Spinal cord (tissue), 10 donors: ENCODE data around the gene VWDE. TPM values are rescaled to one million over a fixed set of nuclear protein-coding genes. Genes with fewer than 3 reads are reported as not detected.

Experiments used
- DNase-seq, 6 donors: peaks; one replicate each; pipeline versions ENCODE4 v3.0.0 to v3.0.0-alpha.2; 2013 to 2015; ENCODE audit warnings: low spot score in 6 of 6, low read depth in 4 of 6
- H3K27ac ChIP-seq: one replicate; pipeline ENCODE4 v1.5.1; 2013; ENCODE audit warnings: low read depth, low read length, control low read depth
- H3K27me3 ChIP-seq: one replicate; pipeline ENCODE4 v1.6.1; 2013; ENCODE audit warnings: low read length; ENCODE audit not compliant: control insufficient read depth, insufficient read depth
- H3K36me3 ChIP-seq: one replicate; pipeline ENCODE4 v1.6.1; 2013; ENCODE audit warnings: low read length; ENCODE audit not compliant: control insufficient read depth, insufficient read depth
- H3K4me1 ChIP-seq: one replicate; pipeline ENCODE4 v1.6.1; 2013; ENCODE audit warnings: low read length; ENCODE audit not compliant: control insufficient read depth, insufficient read depth
- H3K4me3 ChIP-seq: one replicate; pipeline ENCODE4 v1.5.1; 2013; ENCODE audit warnings: low read depth, low read length, control low read depth
- H3K9me3 ChIP-seq: one replicate; pipeline ENCODE4 v1.6.1; 2013; ENCODE audit warnings: low read length; ENCODE audit not compliant: control insufficient read depth, insufficient read depth
- WGBS: methylation state at CpG from one replicate; pipeline ENCODE4 v1.1.5; 2013; ENCODE audit warnings: missing lambda C conversion rate; ENCODE audit not compliant: insufficient coverage; 5-methylcytosine and 5-hydroxymethylcytosine counted together
- polyA plus RNA-seq, 2 donors: library from polyadenylated mRNA; unstranded; fragments of 120-200 nt; gene quantifications; one replicate each; pipeline ENCODE4 v1.2.1, GENCODE V29; 2013; ENCODE audit not compliant: insufficient read length in 2 of 2
- total RNA-seq, 2 donors: library from RNA; depleted of rRNA in 1 of 2; stranded (reverse); fragments of 120-200 nt in 1 of 2; fragments of >200 nt in 1 of 2; gene quantifications; one replicate each; pipeline versions ENCODE4 v1.2.3 to v1.2.4, GENCODE V29; 2013 to 2014
- donor health status: healthy.

The VWDE gene
- total and polyA plus RNA-seq, 4 donors = 0.65 to 4.9 (median 2.0) TPM

- no CpG with 5 or more reads among the region's 1 CpG for WGBS
These were observed 46.2 kb downstream of the VWDE start for GRCh38 chr7:12357508-12357907.

GRCh38 chr7:12351843-12352242 lies 51.8 kb downstream of the VWDE start:
- no peaks in the 10 kb centered on the region for H3K4me1 ChIP-seq
- DNase-seq = no peak
- H3K27me3 ChIP-seq = no peaks in the 10 kb centered on the region
- no peak overlapping the region for H3K27ac ChIP-seq
- H3K36me3 ChIP-seq = no peaks in the 10 kb centered on the region
- WGBS = 92% methylated on average over 3 of the region's 4 CpGs
- no peaks in the 10 kb centered on the region for H3K9me3 ChIP-seq
- no peak overlapping the region for H3K4me3 ChIP-seq

More at GRCh38 chr7:12357508-12357907, 46.2 kb downstream of the VWDE start:
- H3K4me1 ChIP-seq = no peaks in the 10 kb centered on the region
- no peaks in the 10 kb centered on the region for H3K9me3 ChIP-seq
- no peak for DNase-seq
- H3K36me3 ChIP-seq = no peaks in the 10 kb centered on the region
- H3K4me3 ChIP-seq = no peak overlapping the region
- H3K27me3 ChIP-seq = no peaks in the 10 kb centered on the region
- no peak overlapping the region for H3K27ac ChIP-seq

DNA sequence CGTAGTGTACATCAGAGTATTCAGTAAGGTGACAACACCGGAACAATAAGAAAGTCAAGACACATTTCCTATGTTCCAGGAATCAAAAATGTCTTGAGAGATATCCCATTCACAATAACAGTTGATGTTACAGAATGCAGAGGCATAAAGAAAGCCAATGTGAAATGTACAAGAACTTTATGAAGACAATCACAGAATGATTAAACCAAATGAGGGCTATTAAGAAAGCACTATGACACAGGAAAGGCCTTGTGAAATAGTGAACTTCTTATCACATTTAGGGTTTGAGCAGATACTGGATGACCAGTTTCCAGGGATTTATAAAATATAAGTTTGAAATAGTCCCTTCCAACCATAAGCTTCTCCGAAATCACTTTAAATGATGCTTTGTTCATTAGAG lies 52.7 kb downstream of the VWDE start:
- Histone ChIP-seq H3K27ac (no peak overlapping the region), H3K27me3 (no peaks in the 10 kb centered on the region), H3K4me3 (no peak overlapping the region), H3K4me1 (no peaks in the 10 kb centered on the region), H3K9me3 (no peaks in the 10 kb centered on the region), H3K36me3 (no peaks in the 10 kb centered on the region)
- 70% methylated on average over 2 of the region's 3 CpGs for WGBS
- DNase-seq = no peak

DNA sequence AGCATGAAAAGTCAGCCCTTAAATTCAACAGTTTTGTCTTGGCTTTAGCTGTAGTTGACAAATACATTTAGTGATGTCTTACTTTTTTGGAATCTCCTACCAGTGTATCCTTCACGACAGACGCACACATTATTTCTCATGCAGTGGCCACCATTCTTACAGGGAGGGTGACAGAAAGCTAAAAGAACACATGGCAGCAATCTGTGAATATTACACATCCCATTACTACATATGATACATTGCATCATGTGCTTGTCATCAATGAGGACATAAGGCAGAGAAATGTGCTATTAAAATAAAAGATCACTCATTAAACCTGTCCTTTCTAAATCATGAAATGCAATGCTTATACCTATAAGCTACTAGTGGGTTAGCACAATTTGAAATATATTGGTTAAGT lies 66.6 kb downstream of the VWDE start:
- DNase-seq = no peak
- no CpG with 5 or more reads among the region's 2 CpGs for WGBS
- H3K9me3 ChIP-seq = no peaks in the 10 kb centered on the region
- no peak overlapping the region for H3K4me3 ChIP-seq
- H3K36me3 ChIP-seq = no peaks in the 10 kb centered on the region
- no peak overlapping the region for H3K27ac ChIP-seq
- H3K4me1 ChIP-seq = no peaks in the 10 kb centered on the region
- no peaks in the 10 kb centered on the region for H3K27me3 ChIP-seq

DNA sequence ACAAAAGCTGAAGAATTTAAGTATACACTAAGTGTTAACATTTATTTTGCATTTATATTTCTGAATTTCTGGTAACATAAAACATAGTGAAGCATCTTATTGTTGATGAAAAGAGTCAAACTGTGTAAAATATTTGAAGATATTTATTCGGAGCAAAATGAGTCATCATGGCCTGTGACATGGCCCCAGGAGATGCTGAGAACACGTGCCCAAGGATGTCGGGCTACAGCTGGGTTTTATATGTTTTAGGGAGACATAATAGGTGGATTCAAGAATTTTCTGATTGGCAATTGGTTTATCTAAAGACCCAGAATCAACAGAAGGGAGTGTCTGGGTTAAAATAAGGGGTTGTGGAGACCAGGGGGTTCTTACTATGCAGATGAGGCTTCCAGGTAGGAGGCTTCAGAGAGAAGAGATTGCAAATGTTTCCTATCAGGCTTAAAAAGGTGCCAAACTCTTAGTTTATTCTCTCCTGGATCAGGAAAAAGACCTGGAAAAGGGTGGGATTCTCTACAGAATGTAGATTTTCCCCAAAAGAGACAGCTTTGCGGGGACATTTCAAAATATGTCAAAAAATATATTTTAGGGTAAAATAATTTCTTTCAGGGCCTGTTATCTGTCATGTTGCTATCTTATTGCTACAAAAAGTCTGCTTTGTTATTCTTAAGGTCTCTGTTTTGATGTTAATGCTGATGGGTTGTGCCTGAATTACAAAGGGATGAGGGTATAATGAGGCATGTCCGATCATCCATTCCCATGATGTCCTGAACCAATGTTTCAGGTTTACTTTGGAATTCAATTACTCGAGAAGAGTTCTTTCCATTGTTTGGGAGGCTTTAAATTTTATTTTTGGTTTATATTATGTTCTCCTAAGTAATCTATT lies 74.5 kb downstream of the VWDE start:
- WGBS = 64% methylated on average over 4 of the region's 6 CpGs
- no peak for DNase-seq
- Histone ChIP-seq H3K9me3 (no peaks in the 10 kb centered on the region), H3K27ac (no peak overlapping the region), H3K4me3 (no peak overlapping the region), H3K4me1 (no peaks in the 10 kb centered on the region), H3K36me3 (no peaks in the 10 kb centered on the region), H3K27me3 (no peaks in the 10 kb centered on the region)

DNA sequence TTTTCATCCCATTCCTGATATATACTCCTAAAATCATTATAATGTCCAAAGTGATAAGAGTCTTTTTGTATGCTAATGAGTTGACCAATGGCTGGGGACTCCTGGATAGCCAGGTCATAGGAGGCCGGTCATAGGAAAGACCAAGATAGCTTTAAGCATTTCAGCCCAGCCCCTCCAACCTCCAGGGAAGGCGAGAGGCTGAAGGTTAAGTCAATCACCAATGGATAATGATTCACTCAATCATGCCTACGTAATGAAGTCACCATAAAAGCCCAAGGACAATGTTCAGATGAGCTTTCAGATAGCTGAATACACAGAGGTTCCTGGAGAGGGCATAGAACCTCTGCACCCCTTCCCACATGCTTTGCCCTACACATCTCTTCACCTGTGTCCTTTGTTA lies 75.7 kb downstream of the VWDE start:
- 67% methylated on average over 2 of the region's 3 CpGs for WGBS
- Histone ChIP-seq H3K4me1 (no peaks in the 10 kb centered on the region), H3K27ac (no peak overlapping the region), H3K4me3 (no peak overlapping the region), H3K9me3 (no peaks in the 10 kb centered on the region), H3K36me3 (no peaks in the 10 kb centered on the region), H3K27me3 (no peaks in the 10 kb centered on the region)
- DNase-seq = no peak

- H3K4me1 ChIP-seq = no peaks in the 10 kb centered on the region
- H3K36me3 ChIP-seq = no peaks in the 10 kb centered on the region
- H3K27ac ChIP-seq = no peak overlapping the region
- no peaks in the 10 kb centered on the region for H3K9me3 ChIP-seq
- H3K4me3 ChIP-seq = no peak overlapping the region
- no peaks in the 10 kb centered on the region for H3K27me3 ChIP-seq
- no peak for DNase-seq
These were observed 78.0 kb downstream of the VWDE start for GRCh38 chr7:12325646-12326045.

DNA sequence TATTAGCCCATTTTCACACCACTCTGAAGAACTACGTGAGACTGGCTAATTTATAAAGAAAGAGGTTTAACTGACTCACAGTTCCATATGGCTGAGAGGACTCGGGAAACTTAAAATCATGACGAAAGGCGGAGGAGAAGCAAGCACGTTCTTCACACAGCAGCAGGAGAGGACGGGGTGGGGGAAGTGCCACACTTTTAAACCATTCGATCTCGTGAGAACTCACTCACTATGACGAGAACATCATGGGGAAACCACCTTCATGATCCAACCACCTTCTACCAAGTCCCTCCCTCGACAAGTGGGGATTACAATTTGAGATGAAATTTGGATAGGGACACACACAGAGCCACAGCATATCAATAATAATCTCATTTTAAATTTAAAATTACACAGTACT lies 80.2 kb downstream of the VWDE start:
- no peaks in the 10 kb centered on the region for H3K9me3 ChIP-seq
- H3K27ac ChIP-seq = no peak overlapping the region
- H3K27me3 ChIP-seq = no peaks in the 10 kb centered on the region
- no peaks in the 10 kb centered on the region for H3K4me1 ChIP-seq
- 90% methylated on average over 2 of the region's 10 CpGs for WGBS
- no peak overlapping the region for H3K4me3 ChIP-seq
- no peak for DNase-seq
- no peaks in the 10 kb centered on the region for H3K36me3 ChIP-seq

DNA sequence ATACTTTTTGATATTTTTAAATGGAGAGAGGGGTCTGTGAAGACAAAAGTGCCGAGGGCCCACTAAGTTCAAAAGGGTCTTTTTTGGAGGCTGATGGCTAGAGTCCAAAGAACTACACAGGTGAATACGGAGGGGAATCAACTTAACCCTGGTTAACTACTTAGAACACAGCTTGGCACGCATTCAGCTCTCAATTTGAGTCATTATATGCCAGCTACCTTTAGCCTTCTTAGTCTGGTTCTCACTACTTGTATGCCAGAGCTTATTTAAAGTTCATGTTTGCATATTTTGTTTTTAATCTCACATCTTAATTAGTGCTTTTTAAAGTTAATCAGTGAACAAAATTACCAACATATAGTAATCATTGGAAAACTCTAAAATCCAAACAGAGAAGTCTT lies 80.8 kb downstream of the VWDE start:
- DNase-seq = no peak
- H3K4me1 ChIP-seq = no peaks in the 10 kb centered on the region
- H3K36me3 ChIP-seq = no peaks in the 10 kb centered on the region
- no peaks in the 10 kb centered on the region for H3K27me3 ChIP-seq
- WGBS = no CpG with 5 or more reads among the region's 3 CpGs
- no peak overlapping the region for H3K4me3 ChIP-seq
- no peak overlapping the region for H3K27ac ChIP-seq
- no peaks in the 10 kb centered on the region for H3K9me3 ChIP-seq

DNA sequence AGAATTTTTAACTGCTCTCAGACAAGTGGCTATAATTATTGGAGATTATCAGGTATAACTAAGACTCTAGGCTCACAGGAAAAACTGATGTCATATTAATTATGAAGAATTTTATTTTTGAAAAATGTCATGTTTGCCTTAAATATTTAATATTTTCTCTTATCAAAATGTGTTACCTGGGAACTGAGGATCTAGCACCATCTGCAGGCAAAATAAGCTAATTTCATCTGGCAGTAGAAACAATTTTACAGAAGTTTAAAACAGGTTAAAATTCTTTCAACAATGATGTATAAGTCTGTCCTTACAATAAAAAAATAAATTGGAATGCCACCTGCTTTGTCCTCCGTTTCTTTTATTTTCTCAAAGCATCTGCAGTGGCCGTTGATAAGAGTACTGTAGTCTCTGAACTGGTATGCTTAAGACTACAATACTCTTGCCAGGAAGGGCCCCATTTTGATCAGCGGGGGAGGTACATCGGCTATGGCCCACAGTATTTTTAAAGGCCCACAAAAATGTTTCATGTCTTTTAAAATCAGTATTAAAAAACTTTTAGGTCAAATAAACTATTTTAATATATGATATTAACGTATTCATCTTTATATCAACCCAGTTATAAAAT lies 81.3 kb downstream of the VWDE start:
- Histone ChIP-seq H3K27me3 (no peaks in the 10 kb centered on the region), H3K4me1 (no peaks in the 10 kb centered on the region), H3K9me3 (no peaks in the 10 kb centered on the region), H3K4me3 (no peak overlapping the region), H3K36me3 (no peaks in the 10 kb centered on the region), H3K27ac (no peak overlapping the region)
- peak in 2 of 6 donors; percentile 42 to 79 for DNase-seq
- WGBS = no CpG with 5 or more reads among the region's 5 CpGs
